Body of pancreas (tissue), 4 donors: ENCODE results near the gene CCDC136. TPM values are rescaled to one million over a fixed set of nuclear protein-coding genes. Genes with fewer than 3 reads are reported as not detected.

Experiments used
- ATAC-seq: fragments of 150-250 bp; one replicate; pipeline ENCODE4 v1.9.1; 2016
- DNase-seq, 4 donors: peaks; one replicate each; pipeline ENCODE4 v3.0.0-alpha.2; 2019
- H3K27ac ChIP-seq, 4 donors: fragments of 200-600 bp; sonication (generic); 1 replicate in 3 of 4; 2 replicates in 1 of 4; pipeline versions ENCODE4 v1.5.1 to v1.6.1; 2016 to 2019; ENCODE audit warnings: mild to moderate bottlenecking in 1 of 4, mixed read lengths in 1 of 4, moderate library complexity in 1 of 4
- H3K27me3 ChIP-seq, 2 donors: fragments of 200-600 bp; sonication (generic); one replicate each; pipeline ENCODE4 v1.6.0; 2016; ENCODE audit warnings: mild to moderate bottlenecking in 1 of 2
- H3K36me3 ChIP-seq, 2 donors: fragments of 200-600 bp; sonication (generic); replicated peaks in 1 of 2; 2 replicates each; pipeline ENCODE4 v1.5.1; 2016; ENCODE audit warnings: low read depth in 2 of 2; ENCODE audit not compliant: insufficient read depth in 1 of 2
- H3K4me1 ChIP-seq: fragments of 200-600 bp; sonication (generic); one replicate; pipeline ENCODE4 v1.6.0; 2016
- H3K4me3 ChIP-seq, 2 donors: fragments of 200-600 bp; sonication (generic); 1 replicate in 1 of 2; 2 replicates in 1 of 2; pipeline ENCODE4 v1.5.1; 2016 to 2019
- H3K9me3 ChIP-seq, 3 donors: fragments of 200-600 bp; sonication (generic); 1 replicate in 2 of 3; 2 replicates in 1 of 3; pipeline ENCODE4 v1.5.1; 2016
- POLR2A ChIP-seq, 3 donors: fragments of 450-650 bp; IDR thresholded peaks; one replicate each; pipeline ENCODE4 v1.6.1; 2016; ENCODE audit warnings: antibody characterized with exemption in 3 of 3, mild to moderate bottlenecking in 2 of 3
- WGBS, 2 donors: methylation state at CpG; one replicate each; pipeline ENCODE4 v1.1.5; 2017; 5-methylcytosine and 5-hydroxymethylcytosine counted together
- intact Hi-C: fragments of 100-400 bp; cut with DNase I; formaldehyde crosslinking; loops from one replicate; pipeline ENCODE4 v1.15.1; 2023
- total RNA-seq, 2 donors: library from RNA; depleted of rRNA; stranded (reverse); fragments of >200 nt; gene quantifications; one replicate each; pipeline ENCODE4 v1.1.0, GENCODE V29; 2016
- TF ChIP-seq, protein P1 (sequence below), 7 experiments: fragments of 450-650 bp in 4 of 7; fragments of 200-600 bp in 3 of 7; sonication (generic) in 3 of 7; IDR thresholded peaks; one replicate each; pipeline ENCODE4 v1.5.1; 2016 to 2019; ENCODE audit warnings: antibody characterized with exemption in 7 of 7

Gene CCDC136
- total RNA-seq, 2 donors from 2014 or later = 0.99 to 3.6 TPM

DNA sequence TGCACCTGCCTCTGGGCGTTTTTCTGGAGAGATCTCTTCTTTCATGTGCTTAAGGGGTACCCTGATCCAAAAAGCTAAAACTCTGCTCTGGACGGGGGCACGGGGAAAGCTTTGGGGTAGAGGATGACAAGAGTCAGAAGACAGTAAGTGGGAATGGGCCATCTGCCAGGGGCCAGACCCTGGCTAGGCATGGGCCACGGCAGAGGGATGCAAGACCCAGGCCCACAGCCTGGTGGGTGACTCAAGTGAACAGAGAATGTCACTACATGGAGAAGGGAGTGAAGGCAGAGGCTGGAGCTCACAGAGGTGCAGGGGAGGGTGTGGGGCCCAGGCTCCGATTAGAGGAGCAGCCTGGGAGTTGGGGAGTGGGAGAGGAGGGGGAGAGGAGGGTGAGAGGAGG lies 53.7 kb downstream of the CCDC136 start:
- intact Hi-C loops = no loop called here
- no peak overlapping the region for H3K4me3 ChIP-seq
- no peaks in the 10 kb centered on the region for H3K4me1 ChIP-seq
- 66% methylated on average over 5 of the region's 5 CpGs for WGBS, 2 donors
- no peaks in the 10 kb centered on the region for H3K36me3 ChIP-seq
- no peak for DNase-seq
- H3K27ac ChIP-seq = no peak overlapping the region
- TF ChIP-seq POLR2A (IDR thresholded peaks at IDR 0.05) = no peak
- TF ChIP-seq, protein P1, sequence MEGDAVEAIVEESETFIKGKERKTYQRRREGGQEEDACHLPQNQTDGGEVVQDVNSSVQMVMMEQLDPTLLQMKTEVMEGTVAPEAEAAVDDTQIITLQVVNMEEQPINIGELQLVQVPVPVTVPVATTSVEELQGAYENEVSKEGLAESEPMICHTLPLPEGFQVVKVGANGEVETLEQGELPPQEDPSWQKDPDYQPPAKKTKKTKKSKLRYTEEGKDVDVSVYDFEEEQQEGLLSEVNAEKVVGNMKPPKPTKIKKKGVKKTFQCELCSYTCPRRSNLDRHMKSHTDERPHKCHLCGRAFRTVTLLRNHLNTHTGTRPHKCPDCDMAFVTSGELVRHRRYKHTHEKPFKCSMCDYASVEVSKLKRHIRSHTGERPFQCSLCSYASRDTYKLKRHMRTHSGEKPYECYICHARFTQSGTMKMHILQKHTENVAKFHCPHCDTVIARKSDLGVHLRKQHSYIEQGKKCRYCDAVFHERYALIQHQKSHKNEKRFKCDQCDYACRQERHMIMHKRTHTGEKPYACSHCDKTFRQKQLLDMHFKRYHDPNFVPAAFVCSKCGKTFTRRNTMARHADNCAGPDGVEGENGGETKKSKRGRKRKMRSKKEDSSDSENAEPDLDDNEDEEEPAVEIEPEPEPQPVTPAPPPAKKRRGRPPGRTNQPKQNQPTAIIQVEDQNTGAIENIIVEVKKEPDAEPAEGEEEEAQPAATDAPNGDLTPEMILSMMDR (IDR thresholded peaks at IDR 0.05) = no peak
- ATAC-seq = no peak
- H3K9me3 ChIP-seq = no peaks in the 10 kb centered on the region
- H3K27me3 ChIP-seq = no peaks in the 10 kb centered on the region

GRCh38 chr7:128845987-128846386 lies 54.2 kb downstream of the CCDC136 start:
- ATAC-seq = no peak
- WGBS, 2 donors = 78% methylated on average over 5 to 18 of the region's 19 CpGs
- DNase-seq = no peak
- H3K9me3 ChIP-seq = no peaks in the 10 kb centered on the region
- H3K27me3 ChIP-seq = no peaks in the 10 kb centered on the region
- H3K27ac ChIP-seq = no peak overlapping the region
- H3K4me1 ChIP-seq = no peaks in the 10 kb centered on the region
- H3K36me3 ChIP-seq = no peaks in the 10 kb centered on the region
- no peak overlapping the region for H3K4me3 ChIP-seq
- intact Hi-C loops = no loop called here
- TF ChIP-seq, protein P1 (IDR thresholded peaks at IDR 0.05) = no peak

DNA sequence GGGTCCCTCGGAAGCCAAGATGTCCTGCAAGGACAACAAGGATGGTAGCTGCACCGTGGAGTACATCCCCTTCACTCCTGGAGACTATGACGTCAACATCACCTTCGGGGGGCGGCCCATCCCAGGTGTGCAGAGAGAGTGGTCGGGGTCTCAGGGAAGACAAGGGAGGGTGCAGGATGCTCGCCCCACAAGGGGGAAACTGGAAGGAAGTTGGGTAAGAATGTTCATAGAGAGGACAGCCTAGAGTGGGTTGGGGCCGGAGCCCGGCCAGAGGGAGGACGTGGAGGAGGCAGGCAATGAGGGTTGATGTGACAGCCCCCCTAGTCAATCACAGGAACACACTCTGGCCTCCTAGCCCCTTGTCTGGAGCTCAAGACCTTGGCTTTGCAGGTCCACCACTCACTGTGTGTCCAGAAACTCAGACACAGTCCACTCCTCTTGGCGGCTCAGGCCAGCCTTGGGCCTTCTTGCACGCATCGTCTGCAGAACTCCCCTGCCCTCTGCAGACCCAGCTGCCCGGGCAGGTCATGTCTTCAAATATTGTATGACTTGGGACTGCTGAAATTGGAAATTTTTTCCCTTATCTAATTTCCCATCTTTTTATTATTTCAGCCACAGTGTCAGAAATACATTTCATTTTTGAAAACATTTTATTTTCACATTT lies 55.1 kb downstream of the CCDC136 start:
- H3K36me3 ChIP-seq = no peaks in the 10 kb centered on the region
- no peaks in the 10 kb centered on the region for H3K9me3 ChIP-seq
- H3K27me3 ChIP-seq = no peaks in the 10 kb centered on the region
- no peak for DNase-seq
- 80 to 84% methylated on average over 10 to 14 of the region's 14 CpGs for WGBS, 2 donors
- H3K4me1 ChIP-seq = no peaks in the 10 kb centered on the region
- TF ChIP-seq POLR2A (IDR thresholded peaks at IDR 0.05) = no peak
- TF ChIP-seq, protein P1 (IDR thresholded peaks at IDR 0.05) = no peak
- no peak overlapping the region for H3K27ac ChIP-seq
- no peak for ATAC-seq
- intact Hi-C loops = no loop called here
- no peak overlapping the region for H3K4me3 ChIP-seq

DNA sequence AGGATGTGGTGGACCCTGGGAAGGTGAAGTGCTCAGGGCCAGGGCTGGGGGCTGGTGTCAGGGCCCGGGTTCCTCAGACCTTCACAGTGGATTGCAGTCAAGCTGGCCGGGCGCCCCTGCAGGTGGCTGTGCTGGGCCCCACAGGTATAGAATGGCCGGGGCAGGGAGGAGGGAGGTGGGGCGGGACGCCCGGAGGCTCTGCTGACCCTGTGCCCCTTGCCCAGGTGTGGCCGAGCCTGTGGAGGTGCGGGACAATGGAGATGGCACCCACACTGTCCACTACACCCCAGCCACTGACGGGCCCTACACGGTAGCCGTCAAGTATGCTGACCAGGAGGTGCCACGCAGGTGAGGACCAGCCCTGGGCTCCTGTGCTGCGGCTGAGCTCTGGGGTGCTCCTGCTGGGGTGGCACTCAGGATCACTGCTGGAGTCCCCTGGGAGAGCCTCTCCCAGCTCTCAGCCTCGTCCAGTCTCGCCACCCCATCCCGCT lies 56.0 kb downstream of the CCDC136 start:
- intact Hi-C loops = no loop called here
- no peak overlapping the region for H3K27ac ChIP-seq
- no peak for DNase-seq

More for the DNA sequence above, 56.0 kb downstream of the CCDC136 start:
- WGBS, 2 donors = 86 to 87% methylated on average over 6 to 16 of the region's 17 CpGs
- H3K4me3 ChIP-seq = no peak overlapping the region
- H3K9me3 ChIP-seq = no peaks in the 10 kb centered on the region
- TF ChIP-seq, protein P1 (IDR thresholded peaks at IDR 0.05) = no peak
- no peak for TF ChIP-seq POLR2A (IDR thresholded peaks at IDR 0.05)
- ATAC-seq = no peak
- no peaks in the 10 kb centered on the region for H3K36me3 ChIP-seq
- no peaks in the 10 kb centered on the region for H3K4me1 ChIP-seq
- no peaks in the 10 kb centered on the region for H3K27me3 ChIP-seq
